GM23248 (cell line): ENCODE measurements around the gene FLT1.

Experiments used
- EZH2 ChIP-seq: fragments of 200-600 bp; sonication (generic); IDR thresholded peaks from 2 replicates; pipeline ENCODE4 v1.6.1; 2018; ENCODE audit warnings: antibody characterized with exemption, mild to moderate bottlenecking; ENCODE audit not compliant: insufficient read depth, poor library complexity, severe bottlenecking
- EZH2phosphoT487 ChIP-seq: fragments of 200-600 bp; sonication (generic); IDR thresholded peaks from 2 replicates; pipeline ENCODE4 v1.6.1; 2018; ENCODE audit warnings: antibody characterized with exemption, moderate library complexity, mild to moderate bottlenecking, low read depth; ENCODE audit not compliant: insufficient read depth

DNA sequence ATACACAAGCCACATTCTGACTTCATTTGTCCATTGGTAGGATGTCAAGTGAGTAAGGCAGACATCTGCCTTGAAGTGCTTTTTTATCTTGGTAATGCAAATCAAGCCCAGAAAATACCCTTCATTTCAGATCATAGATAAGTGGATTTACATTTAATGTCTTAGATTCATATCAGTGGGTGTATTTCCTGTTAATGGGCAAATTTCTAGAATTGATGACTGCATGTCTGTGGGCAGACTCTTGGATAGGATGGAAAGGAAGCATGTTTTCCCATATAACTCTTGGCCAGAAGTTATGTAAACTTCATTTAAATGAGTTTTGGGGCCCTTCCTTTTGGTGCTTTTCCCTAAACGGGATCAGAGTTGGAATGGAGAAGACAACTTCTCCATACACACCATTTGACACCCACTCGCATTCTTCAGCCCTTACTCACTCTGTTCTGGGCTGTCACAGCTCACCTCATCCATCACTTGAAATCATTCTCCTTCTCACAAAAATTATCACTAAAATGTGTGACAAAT lies 154.6 kb downstream of the FLT1 start:
- no peak for TF ChIP-seq EZH2
- 0 out of 2 replicates have a peak, but pooled peaks have one; percentile 54 for TF ChIP-seq EZH2phosphoT487
